SU-DHL-6 (cell line): ENCODE results near the gene RFPL4A.

Experiments
- H2AFZ ChIP-seq: fragments of 200-600 bp; sonication (generic); 2 replicates; pipeline ENCODE4 v1.6.1; 2014; ENCODE audit warnings: low read depth, mild to moderate bottlenecking, moderate library complexity, mixed read lengths, antibody characterized with exemption, low read length; ENCODE audit not compliant: severe bottlenecking
- H3F3A ChIP-seq: fragments of 200-600 bp; shearing (Covaris generic); 2 replicates; pipeline ENCODE4 v1.6.0; 2016; ENCODE audit warnings: antibody characterized with exemption, mild to moderate bottlenecking; ENCODE audit not compliant: insufficient read depth
- H3K27ac ChIP-seq: fragments of 200-600 bp; sonication (generic); 2 replicates; pipeline ENCODE4 v1.5.1; 2016; ENCODE audit warnings: low read depth, mild to moderate bottlenecking, low read length, moderate library complexity, mixed read lengths
- H3K27me3 ChIP-seq: fragments of 200-600 bp; sonication (generic), shearing (Covaris generic); 2 replicates; pipeline ENCODE4 v1.6.0; 2014; ENCODE audit warnings: mild to moderate bottlenecking, low read length
- H3K36me3 ChIP-seq: fragments of 200-600 bp; sonication (generic); 2 replicates; pipeline ENCODE4 v1.6.1; 2014; ENCODE audit warnings: mild to moderate bottlenecking, low read length, mixed read lengths
- H3K4me2 ChIP-seq: fragments of 300-600, 200-600 bp; shearing (Covaris generic), sonication (generic); 2 replicates; pipeline ENCODE4 v1.6.0; 2014; ENCODE audit warnings: low read length, low read depth, mild to moderate bottlenecking; ENCODE audit not compliant: poor library complexity, severe bottlenecking
- H3K4me3 ChIP-seq: fragments of 200-600 bp; sonication (generic); 2 replicates; pipeline ENCODE4 v1.5.1; 2014; ENCODE audit warnings: antibody characterized with exemption, low read length, mild to moderate bottlenecking, mixed read lengths; ENCODE audit not compliant: insufficient read depth, poor library complexity, severe bottlenecking
- H3K79me2 ChIP-seq: fragments of 200-600 bp; sonication (generic); 2 replicates; pipeline ENCODE4 v1.6.1; 2014; ENCODE audit warnings: mild to moderate bottlenecking, low read length, moderate library complexity; ENCODE audit not compliant: insufficient read depth
- H3K9ac ChIP-seq: fragments of 200-600 bp; sonication (generic); 2 replicates; pipeline ENCODE4 v1.7.0; 2014; ENCODE audit warnings: mild to moderate bottlenecking, low read length
- H3K9me2 ChIP-seq: fragments of 200-600 bp; sonication (generic); replicated peaks from 2 replicates; pipeline ENCODE4 v1.6.1; 2014; ENCODE audit warnings: low read length; ENCODE audit not compliant: insufficient read depth
- H3K9me3 ChIP-seq: fragments of 200-600 bp; sonication (generic); 2 replicates; pipeline ENCODE4 v1.6.1; 2014; ENCODE audit warnings: low read length, mixed read lengths; ENCODE audit not compliant: insufficient read depth
- H4K20me1 ChIP-seq: fragments of 200-600 bp; sonication (generic); 2 replicates; pipeline ENCODE4 v1.6.1; 2014; ENCODE audit warnings: low read depth, mild to moderate bottlenecking, antibody characterized with exemption, low read length, moderate library complexity, mixed read lengths
- CTCF ChIP-seq: fragments of 200-600 bp; sonication (generic); IDR thresholded peaks from one replicate; pipeline ENCODE4 v1.5.1; 2017; ENCODE audit warnings: antibody characterized with exemption, mild to moderate bottlenecking, low read length, moderate library complexity; ENCODE audit not compliant: insufficient read depth, poor library complexity, severe bottlenecking
- EZH2phosphoT487 ChIP-seq: fragments of 200-600 bp; sonication (generic), shearing (Covaris generic); conservative IDR thresholded peaks from 2 replicates; pipeline ENCODE4 v1.6.1; 2018; ENCODE audit warnings: mild to moderate bottlenecking, antibody characterized with exemption, low read length, moderate library complexity, mixed read lengths

The RFPL4A gene

GRCh38 chr19:55777528-55777927 is 18.6 kb downstream of the RFPL4A start:
- Histone ChIP-seq H3K36me3 (no peaks in the 10 kb centered on the region), H3K27me3 (no peaks in the 10 kb centered on the region), H3K9ac (no peak overlapping the region), H3K4me2 (no peak overlapping the region), H3F3A (peaks cover 9% of the 10 kb centered on the region; the same call in 1 of the 2 replicates), H3K27ac (no peak overlapping the region), H2AFZ (no peak overlapping the region), H3K79me2 (no peaks in the 10 kb centered on the region), H3K9me2 (no peaks in the 10 kb centered on the region), H3K4me3 (no peak overlapping the region), H3K9me3 (no peaks in the 10 kb centered on the region), H4K20me1 (no peaks in the 10 kb centered on the region)
- TF ChIP-seq EZH2phosphoT487 (no peak), CTCF (peak; percentile 70)

GRCh38 chr19:55778331-55778730 is 19.4 kb downstream of the RFPL4A start:
- no peak overlapping the region for H3K4me2 ChIP-seq

GRCh38 chr19:55781112-55781511 is 22.2 kb downstream of the RFPL4A start:
- H2AFZ ChIP-seq, result no peak overlapping the region
- H4K20me1 ChIP-seq, result no peaks in the 10 kb centered on the region
- no peaks in the 10 kb centered on the region for H3K9me2 ChIP-seq
- no peaks in the 10 kb centered on the region for H3K36me3 ChIP-seq
- no peak for TF ChIP-seq CTCF
- no peak for TF ChIP-seq EZH2phosphoT487
- no peaks in the 10 kb centered on the region for H3K9me3 ChIP-seq
- peaks cover 12% of the 10 kb centered on the region; the same call in 1 of the 2 replicates for H3F3A ChIP-seq
- no peaks in the 10 kb centered on the region for H3K27me3 ChIP-seq
- H3K4me3 ChIP-seq, result no peak overlapping the region
- H3K9ac ChIP-seq, result no peak overlapping the region
- no peaks in the 10 kb centered on the region for H3K79me2 ChIP-seq
- H3K4me2 ChIP-seq, result no peak overlapping the region
- H3K27ac ChIP-seq, result no peak overlapping the region

More at GRCh38 chr19:55778331-55778730, 19.4 kb downstream of the RFPL4A start:
- Histone ChIP-seq H3F3A (peaks cover 12% of the 10 kb centered on the region; the same call in 1 of the 2 replicates), H3K9me2 (no peaks in the 10 kb centered on the region), H3K27ac (no peak overlapping the region), H3K9ac (no peak overlapping the region), H3K36me3 (no peaks in the 10 kb centered on the region), H2AFZ (no peak overlapping the region), H3K9me3 (no peaks in the 10 kb centered on the region), H3K27me3 (no peaks in the 10 kb centered on the region), H3K79me2 (no peaks in the 10 kb centered on the region), H4K20me1 (no peaks in the 10 kb centered on the region), H3K4me3 (no peak overlapping the region)
- TF ChIP-seq CTCF, result no peak
- no peak for TF ChIP-seq EZH2phosphoT487
